ENCODE data around the gene LDLRAD4.

LDLRAD4 gene

DNA sequence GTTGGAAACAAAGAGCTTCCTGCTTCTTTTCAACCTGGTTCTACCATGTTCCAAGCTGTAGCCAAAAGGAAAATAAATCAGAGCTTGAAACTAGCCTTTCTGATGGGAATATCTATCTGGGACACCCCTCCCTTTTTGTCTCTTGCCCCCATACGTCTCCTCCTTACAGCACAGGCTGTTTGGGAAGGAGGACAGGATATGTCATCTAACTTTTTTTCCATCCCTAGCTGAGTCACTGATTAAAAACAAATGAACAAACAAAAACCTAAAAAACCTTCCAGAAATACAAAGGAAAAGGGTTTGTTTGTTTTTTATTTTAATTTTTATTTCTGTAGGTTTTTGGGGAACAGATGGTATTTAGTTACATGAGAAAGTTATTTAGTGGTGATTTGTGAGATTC, 356.2 kb downstream of the LDLRAD4 start:
- DNase-seq (ENCODE audit: low spot score) = no peak

DNA sequence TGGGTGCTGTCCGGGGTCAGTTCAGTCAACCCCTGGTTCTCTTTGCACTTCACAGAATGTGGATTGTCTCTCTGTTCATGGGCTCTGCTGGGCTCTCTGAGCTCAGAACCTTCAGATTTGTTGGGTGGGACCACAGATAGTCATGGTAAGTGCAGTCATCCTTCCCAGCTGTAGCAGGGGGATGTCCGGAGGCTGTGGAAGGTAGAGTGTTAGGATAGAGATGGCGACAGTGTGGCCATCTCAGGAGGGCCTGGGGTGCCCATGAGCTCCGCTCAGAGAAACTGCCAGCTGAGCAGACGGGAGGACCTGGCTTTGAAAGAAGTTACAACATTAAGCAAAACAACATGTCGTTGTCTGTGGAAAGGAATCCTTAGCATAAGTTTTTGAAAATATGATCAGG, 358.0 kb downstream of the LDLRAD4 start:
- no peak for DNase-seq (ENCODE audit: low spot score)

DNA sequence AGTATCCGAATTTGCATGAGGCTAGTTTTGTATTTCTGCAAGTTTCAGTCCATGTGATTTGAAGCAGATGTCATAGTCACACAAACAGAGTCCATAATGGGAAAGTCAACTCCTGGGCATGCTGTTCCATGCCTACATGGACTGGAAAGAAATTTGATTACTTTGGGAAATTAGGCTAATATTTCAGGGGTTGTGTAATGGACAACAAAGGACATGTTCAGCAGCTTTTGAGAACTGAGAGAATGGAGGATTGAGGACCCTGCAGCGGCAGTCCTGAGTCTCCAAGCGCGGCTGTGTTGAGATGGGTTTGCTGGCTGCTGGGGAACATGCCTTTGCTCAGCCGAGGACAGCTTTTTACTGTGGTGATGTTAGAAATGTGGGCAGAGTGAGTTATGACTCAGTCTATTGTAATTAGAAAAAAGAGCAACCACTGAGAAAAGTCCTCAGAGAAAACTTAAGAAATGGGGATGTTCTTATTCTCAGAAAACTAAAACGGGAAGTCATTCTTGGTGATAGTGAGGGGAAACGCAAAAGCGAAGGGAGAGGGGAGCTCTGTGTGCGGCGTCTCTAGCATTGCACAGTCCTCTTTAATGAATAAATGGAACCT, 358.6 kb downstream of the LDLRAD4 start:
- DNase-seq (ENCODE audit: low spot score) = no peak

DNA sequence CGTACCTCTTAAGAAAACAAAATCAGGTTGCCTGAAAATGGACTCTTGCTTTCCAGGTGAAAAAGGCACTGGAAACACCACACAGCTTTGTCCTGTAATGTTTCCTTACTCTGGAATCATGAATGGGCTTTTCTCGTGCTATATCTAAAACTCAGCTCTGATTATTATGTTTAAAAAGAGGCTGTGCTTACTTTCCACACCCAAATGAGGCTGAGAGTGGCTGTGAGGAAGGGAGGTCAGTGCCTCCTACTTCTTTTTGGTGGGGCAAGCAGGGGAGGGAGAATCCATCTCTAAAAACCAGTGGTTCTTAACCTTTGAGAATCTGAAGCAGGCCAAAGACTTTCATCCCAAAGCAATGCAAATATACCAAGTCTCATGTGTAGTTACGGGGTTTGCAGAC, 359.2 kb downstream of the LDLRAD4 start:
- no peak for DNase-seq (ENCODE audit: low spot score)

DNA sequence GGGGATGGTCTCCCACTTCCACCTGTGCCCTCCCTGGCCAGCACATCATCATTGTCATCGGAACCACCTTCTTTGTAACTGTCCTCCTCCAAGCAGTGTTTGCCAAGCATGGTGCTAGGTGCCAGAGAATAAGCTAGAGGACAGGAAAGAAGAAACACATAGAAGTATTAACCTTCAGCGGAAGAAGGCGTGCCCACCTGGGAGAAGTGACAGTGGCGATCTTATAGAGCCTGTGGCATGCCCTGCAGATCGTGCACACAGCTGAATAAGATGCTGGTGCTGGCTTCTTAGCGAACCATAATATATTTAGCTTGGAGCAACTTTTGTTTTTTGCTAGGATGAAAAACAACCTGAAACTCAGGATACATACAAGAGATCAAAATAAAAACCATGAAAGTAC, 359.8 kb downstream of the LDLRAD4 start:
- no peak for DNase-seq (ENCODE audit: low spot score)

DNA sequence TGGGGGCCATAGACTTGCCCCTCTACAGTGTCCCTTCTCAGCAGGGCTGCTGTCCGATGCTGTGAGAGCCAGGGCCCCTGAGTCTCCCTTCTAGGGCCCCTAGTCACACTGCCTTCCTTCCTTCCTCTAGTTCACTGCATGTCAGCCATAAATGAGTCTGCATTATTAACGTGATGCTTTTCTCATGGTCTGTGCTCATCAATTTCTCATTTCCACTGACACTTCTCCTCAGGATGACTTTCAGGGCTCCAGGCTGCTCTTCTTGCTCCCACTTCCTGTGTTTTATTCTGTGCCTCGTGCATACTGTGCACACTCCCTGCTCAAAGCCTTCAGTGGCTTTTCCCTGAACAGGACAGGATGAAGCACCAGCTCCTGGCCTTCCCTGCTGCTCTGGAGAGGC, 361.3 kb downstream of the LDLRAD4 start:
- no peak for DNase-seq (ENCODE audit: low spot score)

DNA sequence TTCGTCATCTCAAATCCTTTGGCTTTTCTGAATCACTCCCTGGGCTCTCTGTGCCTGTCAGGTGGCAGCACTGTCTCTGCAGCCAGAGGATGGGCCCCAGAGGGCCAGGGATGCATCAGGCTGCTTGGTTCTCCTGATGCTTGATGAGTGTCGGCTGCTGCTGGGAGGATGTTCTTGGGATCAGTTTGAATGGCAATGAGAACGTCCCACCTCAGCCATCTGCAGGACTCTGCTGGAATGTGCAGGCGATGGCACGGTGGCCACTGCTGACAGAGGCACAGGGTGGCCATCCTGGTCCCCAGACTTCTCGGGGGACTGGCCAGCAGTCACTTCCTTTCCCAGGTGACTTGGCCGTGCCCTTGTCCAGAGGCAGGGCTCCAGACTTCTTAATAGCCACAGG, 361.8 kb downstream of the LDLRAD4 start:
- DNase-seq (ENCODE audit: low spot score) = no peak

DNA sequence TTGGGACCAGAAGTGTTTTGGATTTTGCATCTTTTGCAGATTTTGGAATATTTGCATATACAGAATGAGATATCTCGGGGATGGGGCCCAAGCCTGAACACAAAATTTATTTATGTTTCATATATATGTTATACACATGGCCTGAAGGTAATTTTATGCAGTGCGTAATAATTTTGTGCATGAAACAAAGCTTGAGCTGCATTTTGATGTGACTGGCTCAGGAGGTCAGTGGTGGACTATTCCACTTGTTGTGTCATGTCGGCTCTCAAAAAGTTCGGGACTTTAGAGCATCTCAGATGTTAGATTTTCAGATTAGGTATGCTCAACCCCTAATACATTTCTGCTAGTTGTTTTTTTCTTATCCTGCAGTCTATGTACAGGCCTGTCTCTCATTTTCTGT, 362.4 kb downstream of the LDLRAD4 start:
- no peak for DNase-seq (ENCODE audit: low spot score)

DNA sequence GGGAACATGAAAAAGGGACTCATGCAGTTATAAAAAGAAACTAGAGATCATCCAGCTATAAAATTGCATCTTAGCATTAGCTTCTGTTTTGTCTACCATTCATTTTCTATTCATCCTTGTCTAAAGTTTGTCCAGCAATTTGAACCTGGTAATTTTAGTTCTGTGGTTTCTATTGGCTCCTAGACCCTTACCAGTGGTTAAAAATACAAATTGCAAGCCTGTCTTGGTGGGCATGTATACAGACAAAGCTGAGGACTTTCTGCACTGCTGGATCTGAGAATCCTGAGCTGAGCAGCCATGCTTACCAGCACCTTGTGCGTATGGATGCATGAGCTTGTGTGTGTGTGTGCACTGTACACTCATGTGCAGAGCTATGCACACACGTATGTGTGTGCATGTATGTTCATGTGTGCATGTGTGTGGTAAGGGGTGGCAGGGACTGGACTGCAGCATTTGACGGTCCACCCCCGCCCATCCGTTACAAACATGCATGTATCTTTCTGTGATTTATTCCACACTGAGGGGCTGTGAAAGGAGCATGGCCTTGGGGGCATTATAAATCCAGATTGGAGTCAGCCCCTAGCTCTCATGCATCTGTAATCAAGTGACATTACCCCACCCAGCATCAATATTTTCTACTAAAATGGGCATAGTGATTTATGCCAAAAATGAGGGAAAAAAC, 363.1 kb downstream of the LDLRAD4 start:
- DNase-seq (ENCODE audit: low spot score) = no peak

DNA sequence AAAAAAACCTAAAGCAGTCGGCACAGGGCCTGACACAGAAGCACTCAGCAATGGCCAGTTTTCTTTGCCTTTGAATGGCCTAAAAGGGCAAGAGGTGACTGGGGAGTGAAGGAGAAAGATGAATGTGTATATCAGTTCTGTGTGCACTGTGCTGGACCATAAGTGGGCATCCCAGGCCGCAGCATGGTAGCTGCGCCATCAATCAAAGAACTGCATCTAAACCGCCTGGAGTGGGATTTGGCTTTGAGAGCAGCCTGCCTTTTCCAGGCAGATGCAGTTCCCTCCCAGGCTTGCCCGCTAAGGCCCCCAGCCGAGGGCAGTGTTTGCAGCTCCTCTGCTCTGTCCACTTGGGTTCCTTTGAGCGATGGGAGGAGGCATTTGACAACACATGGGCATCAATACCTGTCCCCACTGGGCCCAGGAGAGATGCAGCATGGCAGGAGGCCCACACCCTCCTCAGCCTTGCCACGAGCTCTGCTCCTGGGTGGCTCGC, 363.7 kb downstream of the LDLRAD4 start:
- DNase-seq (ENCODE audit: low spot score) = no peak

DNA sequence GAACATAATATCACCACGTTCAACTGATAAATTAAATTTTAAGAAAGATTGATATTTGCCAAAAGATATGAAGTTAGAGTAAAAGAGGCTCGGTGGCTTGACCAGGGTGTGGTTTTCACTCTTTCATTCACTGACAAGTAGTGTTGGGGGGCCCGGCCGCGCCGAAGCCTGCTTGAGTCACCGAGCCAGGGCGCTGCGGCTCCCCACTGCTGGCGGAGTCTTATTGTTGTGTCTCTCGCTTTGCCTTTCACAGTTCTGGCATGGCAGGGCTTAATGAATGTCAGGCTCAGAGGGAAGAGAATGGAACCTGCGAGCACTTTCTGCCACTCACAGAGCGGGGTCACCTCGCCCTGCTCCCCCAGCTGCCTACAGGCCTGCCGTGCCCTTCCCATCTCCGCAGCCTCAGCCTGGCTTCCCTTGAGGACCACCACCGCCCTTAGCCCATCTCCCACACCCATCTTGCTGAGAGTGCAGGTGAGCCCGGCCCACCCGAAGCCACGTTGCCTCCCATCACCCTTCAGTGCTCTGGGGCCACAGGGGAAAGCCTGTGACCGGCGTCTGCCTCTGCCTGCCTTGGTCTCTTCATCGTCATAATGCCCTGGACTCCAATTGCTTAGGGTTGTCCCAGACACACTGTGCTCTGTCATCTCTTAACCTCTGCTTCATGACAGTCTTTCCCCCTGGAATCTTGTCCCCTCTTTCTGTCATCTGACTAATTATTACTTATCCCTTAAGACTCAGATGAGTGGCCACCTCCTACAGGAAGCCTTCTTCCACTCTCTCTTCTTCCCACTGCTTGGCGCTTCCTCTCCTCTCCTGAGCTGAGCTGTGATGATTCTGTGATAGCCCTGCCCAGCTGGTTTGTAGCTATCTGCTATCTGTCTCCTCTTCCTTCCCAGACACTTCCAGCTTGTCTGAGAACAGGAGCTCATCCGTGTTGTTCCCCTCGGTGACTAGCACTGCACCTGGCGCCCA, 365.3 kb downstream of the LDLRAD4 start:
- DNase-seq (ENCODE audit: low spot score) = no peak

DNA sequence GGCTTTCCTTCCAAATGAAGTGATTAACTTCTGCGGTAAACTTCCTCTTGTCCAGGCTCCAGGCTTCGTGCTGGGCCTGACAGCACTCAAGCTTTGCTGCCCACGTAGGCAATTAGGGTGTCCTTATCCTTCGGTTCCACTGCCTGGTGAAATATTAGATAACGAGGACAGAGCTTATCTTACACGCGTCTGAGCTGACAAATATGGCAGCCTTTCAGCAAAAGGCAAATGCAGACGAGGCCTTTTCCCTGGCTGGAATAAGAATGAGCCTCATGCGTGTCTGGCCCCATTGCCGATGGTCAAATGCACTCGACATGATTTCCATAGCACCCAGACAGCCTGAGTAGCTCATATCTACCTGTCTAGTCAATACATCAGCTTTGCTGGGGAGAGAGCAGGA, 366.3 kb downstream of the LDLRAD4 start:
- DNase-seq (ENCODE audit: low spot score) = no peak

DNA sequence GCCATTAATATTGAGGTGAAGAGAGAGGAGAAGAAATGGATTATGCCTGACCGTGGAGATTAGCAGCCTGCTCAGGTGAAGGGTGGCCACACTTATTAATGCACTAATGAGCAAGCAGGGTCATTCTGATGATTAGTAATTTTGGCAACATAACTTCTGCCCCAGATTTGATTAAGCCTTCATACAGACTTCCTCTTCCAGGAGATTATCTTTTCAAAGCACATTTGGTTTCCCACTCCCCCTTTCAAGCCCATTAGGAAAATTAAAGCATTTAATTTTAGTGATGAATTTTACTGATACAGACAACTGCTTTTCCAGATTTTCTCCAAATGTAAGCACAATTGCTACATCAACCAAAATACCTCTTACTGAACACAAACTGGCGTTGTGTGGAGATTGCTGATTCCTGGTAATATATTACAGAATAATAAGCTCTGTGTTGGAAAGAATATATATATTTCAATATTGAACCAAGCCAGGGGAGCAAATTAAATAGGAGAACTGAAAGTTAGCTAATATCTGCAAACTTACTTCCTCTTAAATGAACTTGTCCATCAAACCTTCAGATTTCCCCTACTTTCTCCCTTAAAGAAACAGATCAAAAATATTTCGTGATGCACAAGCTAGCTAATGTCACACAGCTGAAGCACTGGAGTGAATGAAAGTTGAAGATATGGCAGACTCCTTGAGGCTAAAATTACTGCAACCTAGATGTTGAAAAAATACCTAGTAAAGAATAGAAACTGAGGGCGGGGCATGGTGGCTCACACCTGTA, 367.0 kb downstream of the LDLRAD4 start:
- DNase-seq (ENCODE audit: low spot score) = no peak

DNA sequence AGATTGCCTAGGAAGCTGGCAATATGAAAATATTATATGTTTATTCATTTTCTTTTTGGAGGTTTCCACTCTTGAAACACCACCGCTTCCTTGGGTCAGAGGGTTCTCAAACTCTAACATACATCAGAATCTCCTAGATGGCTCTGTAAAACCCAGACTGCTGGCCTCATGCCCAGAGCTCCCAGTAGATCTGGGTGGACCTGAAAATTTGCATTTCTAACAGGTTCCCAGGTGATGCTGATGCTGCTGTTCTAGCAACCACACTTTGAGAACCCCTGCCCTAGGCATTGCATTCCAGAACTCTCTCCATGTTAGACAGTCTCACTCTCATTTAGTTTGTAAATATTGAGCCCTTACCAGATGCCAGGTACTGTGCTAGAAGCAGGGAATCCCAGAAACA, 368.4 kb downstream of the LDLRAD4 start:
- no peak for DNase-seq (ENCODE audit: low spot score)

DNA sequence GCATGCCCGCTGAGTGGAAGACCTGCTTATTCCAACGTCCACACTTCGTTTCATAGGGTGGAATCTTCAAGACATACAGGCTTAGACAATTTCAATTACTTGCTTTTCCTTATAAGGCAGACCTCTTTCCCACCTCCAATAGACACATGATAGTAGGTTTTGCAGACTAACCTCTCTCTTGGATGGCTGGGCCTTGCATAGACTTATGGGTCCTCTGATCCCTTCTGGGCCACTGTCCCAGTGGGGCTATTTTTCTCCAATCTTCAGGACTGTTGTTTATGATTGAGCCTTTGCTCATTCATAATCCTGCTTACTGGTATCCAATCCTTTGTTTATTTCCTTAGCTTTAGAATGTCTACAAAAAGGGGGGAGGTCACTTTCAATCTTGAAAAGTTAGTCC, 368.9 kb downstream of the LDLRAD4 start:
- DNase-seq (ENCODE audit: low spot score) = no peak

DNA sequence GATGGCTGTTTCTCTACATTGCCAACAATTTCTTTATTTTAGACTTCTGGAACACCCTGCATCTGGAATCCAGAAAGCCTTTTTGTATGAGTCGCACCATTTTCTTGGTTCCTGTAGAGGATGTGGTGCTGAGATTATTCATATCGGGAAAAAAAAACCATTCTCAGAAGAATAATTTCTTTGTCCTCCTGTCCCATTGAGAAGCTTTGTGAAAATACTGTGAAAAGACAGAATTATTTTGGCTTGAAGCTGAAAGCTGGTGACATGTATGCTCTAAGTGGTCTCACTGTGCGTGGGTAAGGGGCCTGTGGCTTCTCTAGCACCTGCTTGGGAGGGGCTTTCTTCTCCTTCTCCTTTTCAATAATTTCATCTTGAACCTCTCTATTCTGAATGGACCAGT, 369.4 kb downstream of the LDLRAD4 start:
- no peak for DNase-seq (ENCODE audit: low spot score)

DNA sequence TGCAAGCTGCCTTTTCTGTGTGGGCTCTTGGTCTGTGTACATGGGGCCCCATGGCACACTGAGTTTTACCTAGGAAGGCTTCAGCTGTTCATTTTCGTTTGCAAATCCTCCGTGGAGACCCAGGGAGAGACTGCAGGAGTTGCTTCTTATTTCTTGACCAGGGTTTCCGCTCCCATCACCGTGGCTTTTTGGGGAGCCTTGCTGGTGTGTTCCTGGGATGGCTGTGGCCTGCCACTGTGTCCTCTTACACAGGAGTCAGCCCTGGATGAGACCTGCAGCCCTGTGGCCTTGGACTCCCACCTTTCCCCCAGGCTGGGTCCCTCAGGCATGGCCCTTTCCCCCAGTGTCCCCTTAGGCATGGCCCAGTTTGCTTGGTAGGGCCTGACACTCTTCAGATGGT, 370.8 kb downstream of the LDLRAD4 start:
- DNase-seq (ENCODE audit: low spot score) = no peak

DNA sequence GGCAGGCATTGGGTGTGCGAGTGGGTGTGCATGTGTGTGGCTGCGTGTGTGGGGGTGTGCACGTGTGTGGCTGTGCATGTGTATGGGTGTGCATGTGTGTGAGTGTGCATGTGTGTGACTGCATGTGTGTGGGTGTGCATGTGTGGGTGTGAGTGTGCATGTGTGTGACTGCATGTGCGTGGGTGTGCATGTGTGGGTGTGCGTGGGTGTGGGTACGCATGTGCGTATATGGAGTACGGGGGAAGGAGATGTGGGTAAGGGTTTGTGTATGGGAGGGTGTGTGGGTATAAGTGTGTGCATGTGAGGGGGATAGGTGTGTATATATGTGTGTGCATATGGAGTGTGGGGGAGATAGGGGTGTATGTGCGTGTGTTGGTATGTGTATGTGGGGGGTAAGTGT, 371.4 kb downstream of the LDLRAD4 start:
- DNase-seq (ENCODE audit: low spot score) = no peak

DNA sequence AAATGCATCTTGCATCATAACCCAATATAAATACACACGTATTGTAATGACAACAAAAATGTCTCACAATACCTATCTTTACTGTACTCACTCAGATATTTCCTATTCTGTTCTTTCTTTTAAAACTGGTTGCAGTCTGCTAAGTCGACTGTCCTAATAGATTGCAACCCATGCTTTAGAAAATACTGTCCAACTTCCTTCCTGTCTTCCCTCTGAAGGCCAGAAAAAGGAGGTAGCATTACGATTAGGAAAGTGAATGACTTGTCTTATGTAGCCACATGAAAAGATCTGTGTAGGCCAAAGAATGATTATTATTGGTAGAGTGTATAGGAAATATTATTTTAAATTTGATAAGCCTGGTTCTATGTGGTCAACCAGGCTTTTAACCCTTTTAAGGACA, 373.7 kb downstream of the LDLRAD4 start:
- no peak for DNase-seq (ENCODE audit: low spot score)

DNA sequence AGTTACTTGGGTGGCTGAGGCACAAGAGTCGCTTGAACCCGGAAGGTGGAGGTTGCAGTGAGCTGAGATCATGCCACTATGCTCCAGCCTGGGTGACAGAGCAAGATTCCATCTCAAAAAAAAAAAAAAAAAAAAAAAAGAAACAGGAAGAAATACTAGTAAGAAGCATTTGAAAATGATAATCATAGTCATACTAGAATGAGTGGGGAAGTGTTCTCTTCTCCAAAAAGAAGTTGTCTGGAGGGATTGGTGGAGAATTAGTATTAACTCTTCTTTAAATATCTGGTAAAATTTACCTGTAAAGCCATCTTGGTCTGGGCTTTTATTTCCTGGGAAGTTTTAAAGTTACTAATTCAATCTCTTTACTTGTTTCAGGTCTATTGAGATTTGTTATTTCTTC, 376.0 kb downstream of the LDLRAD4 start:
- no peak for DNase-seq (ENCODE audit: low spot score)

DNA sequence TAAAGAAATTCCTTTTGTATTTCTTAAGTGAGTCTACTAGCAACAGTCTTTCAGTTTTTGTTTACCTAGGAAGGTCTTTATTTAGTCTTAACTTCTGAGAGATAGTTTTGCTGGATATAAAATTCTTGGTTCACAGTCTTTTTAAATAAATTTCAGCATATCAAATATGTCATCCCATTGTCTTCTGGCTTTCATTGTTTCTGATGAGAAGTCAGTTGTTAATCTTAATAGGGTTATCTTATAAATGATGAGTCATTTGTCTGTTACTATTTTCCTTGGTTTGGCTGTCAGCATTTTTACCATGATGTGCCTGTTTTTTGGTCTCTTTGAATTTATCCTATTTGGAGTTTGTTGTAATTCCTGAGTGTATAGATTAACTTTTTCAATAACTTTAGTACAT, 378.5 kb downstream of the LDLRAD4 start:
- DNase-seq (ENCODE audit: low spot score) = no peak

DNA sequence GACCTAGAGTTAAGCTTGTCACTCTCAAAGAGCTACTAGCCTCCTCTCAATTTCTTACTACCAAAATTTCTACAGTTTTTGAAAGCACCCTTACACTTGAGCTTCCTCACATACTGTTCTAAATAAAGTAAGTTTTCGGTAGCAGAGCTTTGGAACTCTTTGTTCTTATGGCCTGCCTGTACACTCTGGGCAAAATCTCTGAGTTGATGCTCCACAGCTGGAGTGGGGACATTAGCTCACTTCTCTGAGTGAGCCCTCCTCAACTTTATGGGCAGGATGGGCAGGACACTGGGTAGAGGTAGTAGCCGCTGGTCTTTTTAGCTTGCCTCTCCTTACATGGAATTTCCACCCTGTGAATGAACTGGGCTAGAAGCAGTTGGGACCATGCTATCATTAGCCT, 380.0 kb downstream of the LDLRAD4 start:
- DNase-seq (ENCODE audit: low spot score) = no peak
